NCI-H2227 (cell line): ENCODE measurements around the gene VAMP3.

Source experiments
- DNase-seq: peaks from one replicate; lab custom pipeline; 2025; ENCODE audit not compliant: unreplicated experiment; lab: John Stamatoyannopoulos, UW

Gene VAMP3

DNA sequence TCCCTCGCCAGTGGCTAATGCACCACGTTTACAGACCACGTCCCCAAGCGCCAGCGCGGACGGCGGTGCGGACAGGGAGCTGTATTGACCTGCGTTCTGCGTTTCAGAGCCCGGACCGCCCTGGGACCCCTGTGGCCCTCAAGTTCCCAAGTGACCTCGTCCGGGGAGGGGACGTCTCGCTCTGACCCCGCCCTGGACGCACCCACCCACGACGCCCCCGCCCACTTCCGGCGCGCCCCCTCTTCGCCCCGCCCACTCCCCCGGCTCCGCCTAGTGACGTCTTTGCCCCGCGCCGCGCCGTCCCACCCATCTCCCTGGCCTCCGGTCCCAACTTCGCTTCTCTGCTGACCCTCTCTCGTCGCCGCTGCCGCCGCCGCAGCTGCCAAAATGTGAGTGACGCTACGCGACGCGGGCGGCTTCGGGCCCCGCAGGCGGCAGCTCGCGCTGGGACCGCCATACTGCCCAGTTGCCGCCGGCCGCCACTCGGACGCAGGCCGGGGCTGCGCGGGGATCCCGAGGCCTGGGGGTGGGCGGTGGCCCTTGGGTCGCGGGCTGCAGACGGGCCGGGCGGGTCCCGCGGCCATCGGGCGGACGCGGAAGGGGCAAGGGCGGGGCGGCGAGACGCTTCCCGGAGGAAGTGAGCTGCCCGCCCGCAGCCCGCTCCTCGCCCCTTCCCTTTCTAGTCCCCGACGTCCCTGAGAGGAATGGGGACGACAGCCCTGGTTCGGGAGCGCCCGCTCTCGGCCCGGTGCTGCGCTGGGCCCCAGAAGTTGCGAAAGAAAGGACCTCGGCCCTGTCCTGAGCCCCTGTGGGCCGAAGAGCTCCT is at the start of gene VAMP3:
Gene VAMP3, plus strand, starts transcription at position 300 of the 826 bp plus-strand sequence. Its CDS starts 88 bp downstream, at position 388.
- DNase-seq, result peak; percentile 89

DNA sequence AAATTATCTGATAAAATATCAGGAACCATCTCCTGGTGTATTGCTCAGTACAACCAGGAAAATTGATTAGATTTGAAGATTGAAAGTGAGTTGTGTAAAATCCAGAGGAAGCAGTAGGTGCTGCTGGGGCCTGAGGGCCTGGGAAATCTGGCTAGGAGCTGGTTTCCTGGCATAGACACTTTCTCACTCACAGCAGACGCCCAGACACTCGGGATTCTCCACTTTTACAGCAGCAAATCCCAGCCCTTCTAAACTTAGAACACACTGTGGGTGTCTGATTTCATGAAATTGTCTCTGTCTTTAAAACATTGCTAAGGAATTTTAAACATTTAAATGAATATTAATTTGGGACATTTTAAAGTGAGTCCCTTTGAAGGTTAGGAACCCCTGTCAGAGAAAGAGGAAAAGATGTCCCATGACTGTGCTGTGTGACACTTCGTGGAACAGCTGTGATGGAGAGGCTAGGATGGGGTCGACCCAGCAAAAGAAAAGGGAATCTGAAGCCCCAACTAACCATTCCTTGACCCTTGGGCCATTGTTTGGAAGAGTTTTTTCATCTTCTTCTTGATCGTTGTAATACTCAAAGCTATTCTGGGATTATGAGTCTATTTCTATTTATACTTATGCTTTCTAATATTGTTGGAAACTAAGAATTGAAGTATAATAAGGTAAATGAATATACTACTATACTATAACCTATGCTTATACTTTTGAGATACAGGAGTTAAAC is 49.0 kb upstream of the VAMP3 start:
- DNase-seq, result no peak

- no peak for DNase-seq
These were observed 48.5 kb upstream of the VAMP3 start for GRCh38 chr1:7722670-7723012.

DNA sequence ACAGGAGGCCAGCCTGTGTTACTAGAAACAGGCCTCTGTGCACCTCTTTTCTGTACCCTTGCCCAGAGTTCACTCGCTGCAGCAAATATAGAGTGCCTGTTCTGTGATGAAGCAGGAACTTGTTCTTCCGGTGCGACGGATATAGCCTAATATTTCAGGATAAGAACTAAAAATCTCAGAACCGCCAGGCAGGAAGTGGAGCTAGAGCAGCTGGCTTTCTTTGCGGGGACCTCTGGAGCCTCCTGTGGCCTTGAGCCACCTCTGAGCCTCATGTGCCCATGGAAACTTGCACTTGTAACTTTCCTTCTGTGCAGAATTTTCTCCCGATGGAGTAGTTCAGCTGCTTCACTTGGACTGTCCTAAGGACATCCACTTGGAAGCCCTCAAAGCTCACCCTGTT is 44.5 kb upstream of the VAMP3 start:
- no peak for DNase-seq

DNA sequence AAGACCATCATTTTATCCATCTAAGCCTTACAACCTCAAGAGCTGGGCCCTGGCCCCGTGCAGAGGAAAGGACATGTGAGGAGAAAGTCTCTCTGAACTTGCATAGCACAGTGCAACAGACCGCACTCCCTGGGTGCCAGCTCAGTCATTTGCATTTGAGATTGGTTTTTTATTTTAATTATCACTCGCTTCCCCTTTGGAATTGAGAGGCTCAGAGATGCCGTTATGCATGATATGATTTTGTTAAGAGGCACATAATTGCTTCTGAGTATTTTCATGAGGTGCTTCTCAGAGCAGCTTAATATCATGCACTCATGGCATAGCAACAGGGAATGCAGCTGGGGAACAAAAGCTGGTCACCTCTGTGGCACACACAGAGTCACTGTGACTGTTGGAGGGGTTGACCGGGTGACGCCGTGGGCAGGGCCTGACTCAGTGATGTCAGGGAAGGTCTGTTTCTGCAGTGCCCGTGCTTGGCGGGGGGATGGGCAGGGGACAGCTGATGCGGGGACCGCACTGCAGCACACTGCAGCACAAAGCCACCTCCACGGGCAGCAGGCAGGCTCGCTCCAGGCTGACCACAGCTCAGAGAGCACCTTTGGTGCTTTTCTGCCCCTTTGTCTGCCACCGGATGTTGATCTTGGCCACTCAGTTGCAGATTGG is 43.2 kb upstream of the VAMP3 start:
- DNase-seq, result peak; percentile 61

- no peak for DNase-seq
These were observed 41.3 kb upstream of the VAMP3 start for GRCh38 chr1:7729761-7730160.

- no peak for DNase-seq
These were observed 38.8 kb upstream of the VAMP3 start for GRCh38 chr1:7732331-7732730.

DNA sequence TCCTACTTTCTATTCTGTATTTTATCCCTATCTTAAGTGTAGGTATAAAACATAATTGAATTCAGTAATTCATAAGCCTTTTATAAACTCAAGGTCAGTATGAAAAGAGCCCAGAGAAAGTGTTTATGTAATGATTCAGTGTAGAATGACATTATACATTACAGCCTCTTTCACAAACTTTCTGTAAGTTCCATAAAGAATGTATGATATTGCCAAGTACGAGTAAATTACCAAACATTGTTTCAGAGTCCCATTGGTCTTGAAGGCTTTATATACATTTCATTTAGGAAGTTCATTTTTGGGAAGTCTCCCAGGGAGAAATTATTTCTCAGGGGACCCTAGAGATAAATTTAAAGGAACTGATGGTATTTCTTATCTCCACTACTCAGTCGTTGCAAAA is 37.8 kb upstream of the VAMP3 start:
- DNase-seq, result no peak

DNA sequence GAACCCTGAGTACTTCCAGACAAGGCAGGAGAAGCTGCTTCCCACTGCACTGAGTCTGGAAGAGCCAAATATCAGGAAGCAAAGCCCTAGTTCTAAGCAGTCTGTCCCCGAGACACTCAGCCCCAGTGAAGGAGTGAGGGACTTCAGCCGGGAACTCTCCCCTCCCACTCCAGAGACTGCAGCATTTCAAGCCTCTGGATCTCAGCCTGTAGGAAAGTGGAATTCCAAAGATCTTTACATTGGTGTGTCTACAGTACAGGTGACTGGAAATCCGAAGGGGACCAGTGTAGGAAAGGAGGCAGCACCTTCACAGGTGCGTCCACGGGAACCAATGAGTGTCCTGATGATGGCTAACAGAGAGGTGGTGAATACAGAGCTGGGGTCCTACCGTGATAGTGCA is 33.1 kb upstream of the VAMP3 start:
- DNase-seq, result no peak

GRCh38 chr1:7743346-7743745 is 27.8 kb upstream of the VAMP3 start:
- DNase-seq, result no peak

DNA sequence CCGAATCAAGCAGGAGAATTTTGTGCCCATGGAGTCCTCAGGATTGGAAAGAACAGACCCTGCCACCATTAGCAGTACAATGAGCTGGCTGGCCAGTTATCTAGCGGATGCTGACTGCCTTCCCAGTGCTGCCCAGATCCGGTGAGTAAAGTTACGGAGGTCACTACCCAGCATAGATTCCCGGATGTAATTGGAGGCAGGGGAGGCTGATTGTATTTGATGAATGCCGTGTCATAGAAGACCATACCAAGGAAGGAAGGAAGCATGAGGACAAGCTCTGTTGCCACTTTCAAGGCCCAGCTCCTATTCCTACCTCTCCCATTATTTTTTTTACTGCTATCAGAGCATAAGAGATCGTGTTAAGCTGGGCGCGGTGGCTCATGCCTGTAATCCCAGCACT is 26.2 kb upstream of the VAMP3 start:
- DNase-seq, result no peak

GRCh38 chr1:7745783-7746182 is 25.3 kb upstream of the VAMP3 start:
- no peak for DNase-seq

DNA sequence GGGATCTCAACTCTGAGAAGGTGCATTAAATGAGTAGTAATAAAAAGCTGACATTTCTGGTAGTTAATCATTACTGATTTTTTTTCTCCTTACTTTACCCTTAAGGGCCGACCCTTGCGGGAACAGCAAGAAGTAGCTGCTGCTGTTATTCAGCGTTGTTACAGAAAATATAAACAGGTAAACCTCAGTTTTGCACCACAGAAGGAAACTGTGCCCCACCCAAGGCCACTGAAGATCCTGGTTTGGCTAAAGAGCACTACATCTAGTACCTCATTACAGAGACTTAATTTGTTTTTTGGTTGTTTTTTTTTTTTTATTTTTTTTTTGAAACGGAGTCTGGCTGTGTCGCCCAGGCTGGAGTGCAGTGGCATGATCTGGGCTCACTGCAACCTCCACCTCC is 23.5 kb upstream of the VAMP3 start:
- no peak for DNase-seq

- peak; percentile 61 for DNase-seq
These were observed 22.0 kb upstream of the VAMP3 start for GRCh38 chr1:7749126-7749525.

- DNase-seq, result no peak
These were observed 19.9 kb upstream of the VAMP3 start for GRCh38 chr1:7751174-7751573.

DNA sequence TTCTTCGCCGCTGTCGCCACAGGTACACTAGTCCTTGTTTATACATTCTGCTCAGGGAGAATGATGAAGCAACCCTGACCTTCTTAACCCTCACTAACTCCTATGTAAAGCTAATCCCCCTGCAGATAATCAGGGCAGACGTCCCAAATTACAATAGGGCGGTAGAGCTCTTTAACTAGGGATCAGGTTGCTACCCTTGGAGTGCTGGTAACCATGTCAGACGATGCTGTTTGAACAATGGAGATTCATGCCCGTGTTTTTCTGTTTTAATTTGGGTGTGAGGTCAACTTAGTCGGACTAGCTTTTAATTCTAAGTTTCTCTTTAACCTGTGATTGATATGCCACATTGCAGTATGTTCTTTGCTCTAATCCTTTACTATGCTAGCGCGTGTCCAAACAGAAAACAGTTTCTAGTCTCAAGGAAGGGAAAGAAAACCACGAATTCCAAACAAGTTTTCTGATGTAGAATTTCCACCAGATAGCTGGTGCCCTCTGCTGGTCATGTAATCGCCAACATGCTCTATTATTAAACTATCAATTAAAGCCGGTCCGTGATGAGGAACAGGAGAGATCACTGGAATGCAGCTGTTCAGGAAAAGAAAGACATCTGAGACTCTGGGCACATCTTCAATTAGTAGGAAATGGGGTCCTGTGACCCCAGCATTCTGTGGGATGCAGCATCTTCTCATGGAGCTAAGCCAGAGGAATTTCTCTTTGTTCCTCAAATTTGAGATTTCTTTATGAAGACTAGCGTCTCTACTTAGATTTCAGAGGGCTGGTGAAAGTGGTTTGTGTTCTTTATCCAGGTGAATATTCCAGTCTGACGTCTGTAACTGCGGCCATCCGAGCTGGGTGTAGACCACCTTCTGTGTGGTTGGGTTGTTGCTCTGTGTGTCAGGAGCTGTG is 18.3 kb upstream of the VAMP3 start:
- peak; percentile 78 for DNase-seq

DNA sequence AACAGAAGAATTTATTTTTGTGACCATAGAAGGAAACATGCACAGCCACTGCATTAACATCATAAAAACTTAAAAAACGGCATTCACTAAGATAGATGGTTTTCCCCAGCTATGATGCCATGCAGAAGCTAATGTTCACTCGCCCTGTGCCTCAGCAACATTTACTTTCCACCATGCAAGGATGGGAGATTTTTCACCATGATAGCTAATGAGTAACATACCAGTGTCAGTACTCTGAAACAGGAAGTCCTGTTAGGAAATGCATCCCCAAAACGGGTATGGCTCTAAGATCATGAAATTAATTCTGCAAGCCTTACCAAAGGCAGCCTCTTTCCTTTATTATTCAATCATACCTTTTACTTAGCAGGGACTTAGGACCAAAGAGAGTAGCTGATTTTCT is 17.5 kb upstream of the VAMP3 start:
- DNase-seq, result no peak

- DNase-seq, result no peak
These were observed 16.9 kb upstream of the VAMP3 start for GRCh38 chr1:7754234-7754633.

DNA sequence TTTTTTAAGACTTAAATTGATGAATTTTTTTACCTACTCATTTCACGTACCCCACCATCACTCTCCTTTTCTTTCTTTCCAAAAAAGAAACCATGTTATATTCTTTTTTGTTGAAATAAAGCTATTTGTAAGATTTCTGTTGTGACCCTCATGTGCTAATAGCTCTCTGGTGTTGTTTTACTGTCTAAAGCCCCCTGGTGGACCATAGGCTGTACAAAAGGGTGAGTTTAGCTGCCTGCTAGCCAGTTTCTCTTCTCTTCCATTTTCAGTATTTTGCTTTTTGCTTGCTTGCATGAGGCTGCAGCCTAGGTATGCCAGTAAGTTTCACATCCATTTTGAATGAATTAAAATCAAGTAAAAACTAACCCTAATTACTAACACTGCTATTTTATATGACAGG is 15.6 kb upstream of the VAMP3 start:
- DNase-seq, result peak; percentile 31

- no peak for DNase-seq
These were observed 10.9 kb upstream of the VAMP3 start for GRCh38 chr1:7760245-7760644.

- no peak for DNase-seq
These were observed 10.0 kb upstream of the VAMP3 start for GRCh38 chr1:7761103-7761502.
